HG02588 (cell line): ENCODE measurements around the gene GPR137.

Experiments
- ATAC-seq: cut with Tn5 transposase; IDR thresholded peaks from one replicate; pipeline ENCODE4 v1.9.1; 2021; ENCODE audit warnings: mild to moderate bottlenecking, moderate library complexity; ENCODE audit not compliant: unreplicated experiment

Gene GPR137

GRCh38 chr11:64337538-64338249, 52.0 kb downstream of the GPR137 start:
- ATAC-seq, result no peak

DNA sequence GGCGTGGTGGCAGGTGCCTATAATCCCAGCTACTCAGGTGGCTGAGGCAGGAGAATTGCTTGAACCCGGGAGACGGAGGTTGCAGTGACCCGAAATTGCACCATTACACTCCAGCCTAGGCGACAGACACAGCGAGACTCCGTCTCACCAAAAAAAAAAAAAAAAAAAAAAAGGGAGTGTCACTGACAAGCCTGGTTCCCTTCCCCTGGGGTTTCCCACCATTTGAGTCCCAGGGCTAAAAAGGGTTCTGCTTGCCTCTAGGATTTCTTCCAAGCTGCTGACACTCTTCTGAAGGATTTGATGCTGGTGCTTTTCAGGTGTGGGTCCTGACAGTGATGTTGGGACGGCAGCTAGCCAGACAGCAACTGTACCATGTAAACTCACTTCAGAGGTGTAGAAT, 53.1 kb downstream of the GPR137 start:
- ATAC-seq, result no peak
